DOHH2 (cell line): ENCODE measurements around the gene MMP14.
"Not testable (repeated sequence)": the region's sequence is repeated elsewhere in the genome, so short reads cannot be mapped to it uniquely, and the experiment has no call there.

ENCODE experiments used
- H3F3A ChIP-seq: fragments of 200-600 bp; sonication (generic), shearing (Covaris generic); 2 replicates; pipeline ENCODE4 v1.6.0; 2016; ENCODE audit warnings: antibody characterized with exemption, mild to moderate bottlenecking; ENCODE audit not compliant: control insufficient read depth, insufficient read depth
- H3K27ac ChIP-seq: fragments of 200-600 bp; sonication (generic); 2 replicates; pipeline ENCODE4 v1.5.1; 2014; ENCODE audit warnings: low read depth, mild to moderate bottlenecking, low read length, moderate library complexity
- H3K27me3 ChIP-seq: fragments of 200-600 bp; sonication (generic); 2 replicates; pipeline ENCODE4 v1.6.1; 2014; ENCODE audit warnings: mild to moderate bottlenecking, low read length, mixed read lengths; ENCODE audit not compliant: control insufficient read depth
- H3K36me3 ChIP-seq: fragments of 200-600 bp; sonication (generic); 2 replicates; pipeline ENCODE4 v1.6.1; 2014; ENCODE audit warnings: mild to moderate bottlenecking, low read length, moderate library complexity, mixed read lengths; ENCODE audit not compliant: control insufficient read depth
- H3K4me1 ChIP-seq: fragments of 200-600 bp; sonication (generic); 2 replicates; pipeline ENCODE4 v1.6.1; 2014; ENCODE audit warnings: mild to moderate bottlenecking, low read length, mixed read lengths; ENCODE audit not compliant: control insufficient read depth
- H3K4me2 ChIP-seq: fragments of 200-600 bp; sonication (generic); 2 replicates; pipeline ENCODE4 v1.6.0; 2014; ENCODE audit warnings: mild to moderate bottlenecking, low read length, moderate library complexity
- H3K4me3 ChIP-seq: fragments of 200-600 bp; sonication (generic); 2 replicates; pipeline ENCODE4 v1.5.1; 2014; ENCODE audit warnings: mild to moderate bottlenecking, low read length, mixed read lengths
- H3K79me2 ChIP-seq: fragments of 200-600 bp; sonication (generic); 2 replicates; pipeline ENCODE4 v1.6.1; 2014; ENCODE audit warnings: mild to moderate bottlenecking, low read length, mixed read lengths; ENCODE audit not compliant: control insufficient read depth
- H3K9me2 ChIP-seq: fragments of 200-600 bp; sonication (generic); replicated peaks from 2 replicates; pipeline ENCODE4 v1.6.1; 2014; ENCODE audit warnings: mild to moderate bottlenecking, low read length, mixed read lengths; ENCODE audit not compliant: control insufficient read depth
- H3K9me3 ChIP-seq: fragments of 200-600 bp; sonication (generic); 2 replicates; pipeline ENCODE4 v1.6.1; 2014; ENCODE audit warnings: antibody characterized with exemption, low read length, mixed read lengths; ENCODE audit not compliant: control insufficient read depth, insufficient read depth
- H4K20me1 ChIP-seq: fragments of 200-600 bp; sonication (generic); 2 replicates; pipeline ENCODE4 v1.6.0; 2014; ENCODE audit warnings: low read depth, mild to moderate bottlenecking, antibody characterized with exemption, low read length, moderate library complexity; ENCODE audit not compliant: control insufficient read depth, insufficient read depth
- EZH2phosphoT487 ChIP-seq: fragments of 200-600 bp; sonication (generic); IDR thresholded peaks from 2 replicates; pipeline ENCODE4 v1.6.1; 2017; ENCODE audit warnings: borderline replicate concordance, mild to moderate bottlenecking, antibody characterized with exemption, low read length, moderate library complexity, mixed read lengths
- TF ChIP-seq, protein P1 (sequence below): fragments of 200-600 bp; sonication (generic); IDR thresholded peaks from one replicate; pipeline ENCODE4 v1.5.1; 2014; ENCODE audit warnings: antibody characterized with exemption, mild to moderate bottlenecking, low read depth, low read length; ENCODE audit not compliant: poor library complexity, severe bottlenecking

MMP14 gene

DNA sequence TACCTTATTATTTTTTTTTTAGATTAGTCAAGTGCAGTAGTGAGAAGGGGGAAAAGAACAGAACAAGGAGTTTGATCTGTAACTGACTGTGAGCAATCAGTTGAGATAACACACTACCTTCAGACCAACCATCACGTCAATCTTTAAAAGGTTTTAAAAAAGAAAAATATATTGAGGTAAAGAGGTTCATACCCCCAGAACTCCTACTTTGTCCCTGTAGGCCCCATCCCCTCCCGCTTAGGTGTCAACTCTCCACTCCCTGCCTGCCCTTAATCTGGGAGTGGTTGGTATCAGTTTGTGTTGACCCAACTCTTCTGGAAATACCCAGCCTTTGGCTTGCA, 16.2 kb downstream of the MMP14 start:
- H3K9me3 ChIP-seq, result no peaks in the 10 kb centered on the region
- H3K4me1 ChIP-seq, result peaks cover 13% of the 10 kb centered on the region
- H3K4me2 ChIP-seq, result peak overlapping the region; percentile 73
- H3K27ac ChIP-seq, result no peak overlapping the region
- peaks cover 8% of the 10 kb centered on the region for H3F3A ChIP-seq
- H3K27me3 ChIP-seq, result no peaks in the 10 kb centered on the region
- TF ChIP-seq, protein P1, sequence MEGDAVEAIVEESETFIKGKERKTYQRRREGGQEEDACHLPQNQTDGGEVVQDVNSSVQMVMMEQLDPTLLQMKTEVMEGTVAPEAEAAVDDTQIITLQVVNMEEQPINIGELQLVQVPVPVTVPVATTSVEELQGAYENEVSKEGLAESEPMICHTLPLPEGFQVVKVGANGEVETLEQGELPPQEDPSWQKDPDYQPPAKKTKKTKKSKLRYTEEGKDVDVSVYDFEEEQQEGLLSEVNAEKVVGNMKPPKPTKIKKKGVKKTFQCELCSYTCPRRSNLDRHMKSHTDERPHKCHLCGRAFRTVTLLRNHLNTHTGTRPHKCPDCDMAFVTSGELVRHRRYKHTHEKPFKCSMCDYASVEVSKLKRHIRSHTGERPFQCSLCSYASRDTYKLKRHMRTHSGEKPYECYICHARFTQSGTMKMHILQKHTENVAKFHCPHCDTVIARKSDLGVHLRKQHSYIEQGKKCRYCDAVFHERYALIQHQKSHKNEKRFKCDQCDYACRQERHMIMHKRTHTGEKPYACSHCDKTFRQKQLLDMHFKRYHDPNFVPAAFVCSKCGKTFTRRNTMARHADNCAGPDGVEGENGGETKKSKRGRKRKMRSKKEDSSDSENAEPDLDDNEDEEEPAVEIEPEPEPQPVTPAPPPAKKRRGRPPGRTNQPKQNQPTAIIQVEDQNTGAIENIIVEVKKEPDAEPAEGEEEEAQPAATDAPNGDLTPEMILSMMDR, result no peak
- TF ChIP-seq EZH2phosphoT487, result no peak
- H3K9me2 ChIP-seq, result no peaks in the 10 kb centered on the region
- H4K20me1 ChIP-seq, result no peaks in the 10 kb centered on the region
- no peaks in the 10 kb centered on the region for H3K79me2 ChIP-seq
- H3K4me3 ChIP-seq, result peak overlapping the region; percentile 72; the same call in 1 of the 2 replicates
- H3K36me3 ChIP-seq, result no peaks in the 10 kb centered on the region

DNA sequence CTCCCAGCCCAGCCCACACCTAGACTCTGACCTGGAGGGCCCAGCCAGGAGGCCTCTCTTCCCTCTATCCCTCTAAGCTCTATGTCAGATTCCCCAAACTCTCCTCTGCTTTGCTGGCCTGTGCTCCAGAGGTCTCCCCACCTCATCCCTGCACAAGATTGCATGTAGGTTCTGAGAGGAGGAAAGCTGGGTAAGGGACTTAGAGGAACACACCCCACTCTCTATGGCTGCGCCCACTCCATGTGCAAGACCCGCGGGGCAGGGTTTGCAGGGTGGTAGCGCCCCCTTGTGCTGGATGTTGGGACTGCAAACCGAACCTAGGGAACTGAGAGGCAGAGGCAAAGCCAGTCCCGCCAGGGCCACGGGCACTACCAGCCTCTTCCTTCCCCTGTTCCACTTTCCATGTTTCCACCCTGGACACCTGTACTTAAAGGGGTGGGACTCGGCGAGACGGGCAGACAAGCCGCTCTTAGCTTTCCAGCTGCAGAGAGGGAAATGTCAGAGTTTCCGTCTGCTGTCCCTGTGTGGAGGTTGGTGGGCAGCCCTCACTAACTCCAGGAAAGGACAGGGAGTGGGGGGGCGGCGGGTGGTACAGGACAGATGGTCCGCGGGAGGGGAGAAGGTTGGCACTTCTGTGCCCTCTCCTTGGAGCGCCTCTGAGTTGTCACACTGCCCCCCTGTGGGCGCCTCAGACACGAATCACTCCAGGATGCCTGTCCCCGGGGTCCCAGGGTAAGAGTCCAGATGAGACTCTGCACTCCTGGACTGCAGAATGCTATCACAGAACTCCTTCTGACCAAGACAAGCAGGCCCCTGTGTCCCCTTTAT, 16.8 kb downstream of the MMP14 start:
- no peaks in the 10 kb centered on the region for H3K9me2 ChIP-seq
- peak overlapping the region; percentile 72 for H3K4me3 ChIP-seq
- TF ChIP-seq EZH2phosphoT487, result no peak
- TF ChIP-seq, protein P1, result peak; percentile 96
- no peaks in the 10 kb centered on the region for H4K20me1 ChIP-seq
- no peaks in the 10 kb centered on the region for H3K27me3 ChIP-seq
- no peaks in the 10 kb centered on the region for H3K9me3 ChIP-seq
- no peak overlapping the region for H3K27ac ChIP-seq
- H3K79me2 ChIP-seq, result no peaks in the 10 kb centered on the region
- peaks cover 8% of the 10 kb centered on the region for H3F3A ChIP-seq
- H3K4me1 ChIP-seq, result peaks cover 13% of the 10 kb centered on the region
- H3K4me2 ChIP-seq, result peak overlapping the region; percentile 73
- no peaks in the 10 kb centered on the region for H3K36me3 ChIP-seq

DNA sequence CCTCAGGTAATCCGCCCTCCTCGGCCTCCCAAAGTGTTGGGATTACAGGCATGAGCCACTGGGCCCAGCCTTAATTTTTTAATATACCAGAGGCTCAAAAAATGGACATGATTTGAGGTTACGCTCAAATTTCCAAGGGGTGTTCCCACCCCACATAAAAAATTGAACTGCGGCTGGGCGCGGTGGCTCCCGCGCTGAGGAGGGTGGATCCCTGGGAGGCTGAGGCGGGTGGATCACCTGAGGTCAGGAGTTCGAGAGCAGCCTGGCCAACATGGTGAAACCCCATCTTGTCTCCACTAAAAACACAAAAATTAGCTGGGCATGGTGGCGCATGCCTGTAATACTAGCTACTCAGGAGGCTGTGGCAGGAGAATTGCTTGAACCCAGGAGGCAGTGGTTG, 17.9 kb downstream of the MMP14 start:
- H4K20me1 ChIP-seq, H3K9me3 ChIP-seq, H3K4me3 ChIP-seq, H3K27me3 ChIP-seq, H3K9me2 ChIP-seq, H3F3A ChIP-seq, H3K4me2 ChIP-seq, H3K36me3 ChIP-seq, H3K79me2 ChIP-seq, H3K27ac ChIP-seq: not testable (repeated sequence)
- peaks cover 13% of the 10 kb centered on the region for H3K4me1 ChIP-seq

DNA sequence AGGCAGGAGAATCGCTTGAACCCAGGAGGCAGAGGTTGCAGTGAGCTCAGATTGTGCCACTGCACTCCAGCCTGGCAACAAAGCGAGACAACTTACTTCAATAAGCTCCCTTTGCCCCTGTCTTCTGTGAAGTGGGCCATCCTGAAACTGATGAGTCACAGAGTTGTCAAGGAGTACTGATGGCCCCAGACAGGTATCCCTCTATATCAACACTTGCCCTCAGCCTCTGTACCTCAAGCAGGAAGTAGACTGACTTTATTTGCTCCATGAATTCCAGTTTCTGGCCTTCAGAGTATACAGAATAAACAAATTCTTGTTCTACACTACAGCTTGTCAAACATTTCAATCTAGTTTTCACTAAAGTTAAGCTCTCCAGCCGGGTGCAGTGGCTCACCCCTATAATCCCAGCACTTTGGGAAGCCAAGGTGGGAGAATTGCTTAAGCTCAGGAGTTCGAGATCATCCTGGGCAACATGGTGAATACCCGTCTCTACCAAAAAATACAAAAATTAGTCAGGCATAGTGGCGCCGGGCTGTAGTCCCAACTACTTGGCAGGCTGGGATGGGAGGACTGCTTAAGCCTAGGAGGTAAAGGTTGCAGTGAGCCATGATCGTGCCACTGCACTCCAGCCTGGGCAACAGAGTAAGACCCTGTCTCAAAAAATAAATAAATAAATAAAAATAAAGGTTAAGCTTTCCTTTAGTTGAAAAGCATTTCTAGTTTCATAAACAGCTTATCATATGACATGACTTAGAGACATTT, 18.8 kb downstream of the MMP14 start:
- no peak overlapping the region for H3K27ac ChIP-seq
- no peaks in the 10 kb centered on the region for H4K20me1 ChIP-seq
- H3K9me3 ChIP-seq, result no peaks in the 10 kb centered on the region
- H3K79me2 ChIP-seq, result no peaks in the 10 kb centered on the region
- H3K36me3 ChIP-seq, result no peaks in the 10 kb centered on the region
- peaks cover 13% of the 10 kb centered on the region for H3K4me1 ChIP-seq
- H3K4me2 ChIP-seq, result no peak overlapping the region
- H3F3A ChIP-seq, result peaks cover 8% of the 10 kb centered on the region
- H3K27me3 ChIP-seq, result no peaks in the 10 kb centered on the region
- TF ChIP-seq, protein P1, result no peak
- TF ChIP-seq EZH2phosphoT487, result no peak
- H3K9me2 ChIP-seq, result no peaks in the 10 kb centered on the region
- no peak overlapping the region for H3K4me3 ChIP-seq
